Activated CD8-positive, alpha-beta memory T cell treated with anti-CD3 and anti-CD28 coated beads, Interleukin-2, amount 50 U/mL, for 24 hours (primary cell): ENCODE data around the gene UPF1.

Experiments used
- DNase-seq: peaks from one replicate; pipeline ENCODE4 v3.0.0-alpha.2; 2020; ENCODE audit errors: extremely low read depth

UPF1 gene

DNA sequence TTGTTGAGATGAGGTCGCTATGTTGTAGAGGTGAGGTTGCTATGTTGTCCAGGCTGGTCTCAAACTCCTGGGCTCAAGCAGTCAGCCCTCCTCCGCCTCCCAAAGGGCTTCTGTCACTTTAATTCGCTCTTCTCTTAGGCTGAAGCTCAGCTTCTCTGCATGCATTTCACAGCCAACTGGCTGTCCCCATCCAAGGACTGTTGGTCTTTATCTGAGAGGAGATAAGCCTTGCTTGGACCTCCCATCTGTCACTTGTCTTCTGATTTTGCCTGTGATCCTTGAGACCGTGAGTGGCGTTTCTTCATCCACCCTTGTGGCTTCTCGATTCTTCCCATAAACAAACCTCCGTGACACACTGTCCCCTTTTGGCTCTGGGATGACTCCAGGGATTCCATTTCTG lies 39.8 kb downstream of the UPF1 start:
- DNase-seq: no peak

DNA sequence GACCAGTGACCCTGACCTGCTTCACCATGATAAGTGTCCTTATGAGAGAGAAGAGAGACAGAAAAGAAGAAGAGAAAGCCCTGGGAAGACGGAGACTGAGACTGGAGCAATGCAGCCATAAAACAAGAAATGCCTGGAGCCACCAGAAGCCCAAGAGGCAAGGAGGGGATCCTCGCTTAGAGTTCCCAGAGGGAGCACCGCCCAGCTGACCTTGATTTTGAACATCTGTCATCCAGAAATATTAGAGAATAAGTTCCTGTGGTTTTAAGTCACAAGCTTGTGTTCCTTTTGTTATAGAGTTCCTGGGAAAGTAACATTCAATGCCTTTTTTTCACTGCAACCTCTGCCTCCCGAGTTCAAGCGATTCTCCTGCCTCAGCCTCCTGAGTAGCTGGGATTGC lies 44.0 kb downstream of the UPF1 start:
- DNase-seq: no peak

GRCh38 chr19:18876865-18877264 lies 45.1 kb downstream of the UPF1 start:
- DNase-seq: no peak

- DNase-seq: no peak
Observed at GRCh38 chr19:18878058-18878797, 46.5 kb downstream of the UPF1 start.

- no peak for DNase-seq
Observed at GRCh38 chr19:18878858-18879578, 47.3 kb downstream of the UPF1 start.

DNA sequence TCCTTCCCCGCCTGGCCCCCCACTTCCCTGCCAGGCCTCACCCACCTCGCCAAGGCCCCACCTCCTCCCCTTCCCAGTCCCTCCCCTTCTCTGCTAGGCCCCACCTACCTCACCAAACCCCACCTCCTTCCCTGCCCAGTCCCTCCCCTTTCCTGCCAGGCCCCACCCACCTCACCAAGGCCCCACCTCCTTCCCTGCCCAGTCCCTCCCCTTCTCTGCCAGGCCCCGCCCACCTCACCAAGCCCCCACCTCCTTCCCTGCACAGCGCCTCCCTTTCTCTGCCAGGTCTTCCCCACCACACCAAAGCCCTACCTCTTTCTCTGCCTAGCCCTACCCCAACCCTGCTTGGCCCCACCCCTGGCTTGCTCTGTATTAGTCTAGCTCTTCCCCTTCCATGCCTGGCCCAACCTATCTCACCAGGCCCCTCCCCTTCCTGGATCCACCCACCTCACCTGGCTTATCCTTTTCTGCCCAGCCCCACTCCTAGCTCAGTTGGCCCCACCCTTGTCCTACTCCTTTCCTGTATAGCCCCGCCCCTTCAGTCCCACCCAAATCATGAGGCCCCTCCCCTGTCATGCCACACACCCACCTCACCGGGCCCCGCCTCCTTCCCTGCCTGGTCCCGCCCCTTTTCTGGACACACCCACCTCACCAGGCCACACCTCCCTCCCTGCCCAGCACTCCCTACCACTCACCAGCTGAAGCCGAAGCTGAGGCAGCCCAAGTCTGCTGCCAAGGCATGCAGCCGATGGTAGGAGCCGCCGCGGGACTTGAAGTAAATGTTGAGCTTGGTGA lies 48.0 kb downstream of the UPF1 start:
- no peak for DNase-seq

- no peak for DNase-seq
Observed at GRCh38 chr19:18881491-18881890, 49.7 kb downstream of the UPF1 start.

GRCh38 chr19:18883526-18884304 lies 52.0 kb downstream of the UPF1 start:
- no peak for DNase-seq

DNA sequence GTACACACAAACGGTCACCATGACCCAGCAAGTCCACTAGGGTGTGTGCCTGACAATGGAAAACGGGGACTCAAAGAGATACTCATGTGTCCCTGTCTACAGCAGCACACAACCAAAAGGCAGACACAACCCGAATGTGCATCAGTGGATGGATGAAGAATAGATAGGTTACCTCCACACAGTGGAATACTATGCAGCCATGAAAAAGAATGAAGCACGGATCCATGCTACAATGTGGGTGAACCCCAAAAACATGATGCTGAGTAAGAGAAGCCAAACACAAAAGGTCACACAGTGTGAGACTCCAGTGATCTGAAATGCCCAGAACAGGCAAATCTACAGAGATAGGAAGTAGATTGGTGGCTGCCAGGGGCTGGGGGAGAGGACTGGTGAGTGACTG lies 55.2 kb downstream of the UPF1 start:
- no peak for DNase-seq

DNA sequence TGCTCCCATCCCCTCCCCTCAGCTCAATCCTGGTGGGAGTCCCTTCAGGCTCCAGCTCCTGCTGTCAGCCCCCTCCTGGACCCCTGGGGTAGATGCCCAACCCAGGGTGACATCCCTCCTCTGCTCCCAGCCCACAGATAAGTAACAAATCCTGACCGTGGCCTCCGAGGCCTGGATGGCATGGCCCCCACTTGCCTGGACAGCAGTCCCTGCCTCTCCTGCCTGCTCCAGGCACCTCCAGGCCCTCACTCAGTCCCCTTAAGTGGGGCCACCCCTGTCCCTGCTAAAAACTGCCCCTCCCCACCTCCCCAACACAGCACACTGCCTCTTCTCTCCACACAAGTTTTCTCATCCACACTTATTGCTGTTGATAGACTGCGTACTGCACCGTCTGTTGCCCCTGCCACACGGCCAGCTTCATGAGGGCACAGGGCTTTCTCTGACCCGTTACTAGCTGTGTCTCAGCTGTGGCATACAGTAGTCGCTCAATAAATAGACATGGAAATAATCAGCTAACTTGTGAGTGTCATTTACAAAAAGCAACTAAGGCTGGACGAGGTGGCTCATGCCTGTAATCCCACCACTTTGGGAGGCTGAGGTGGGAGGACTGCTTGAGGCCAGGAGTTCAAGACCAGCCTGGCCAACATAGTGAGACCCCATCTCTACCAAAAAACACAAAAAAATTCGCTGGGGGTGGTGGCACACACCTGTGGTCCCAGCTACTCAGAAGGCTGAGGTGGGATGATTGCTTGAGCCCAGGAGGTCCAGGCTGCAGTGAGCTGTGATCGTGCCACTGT lies 58.4 kb downstream of the UPF1 start:
- DNase-seq: no peak

DNA sequence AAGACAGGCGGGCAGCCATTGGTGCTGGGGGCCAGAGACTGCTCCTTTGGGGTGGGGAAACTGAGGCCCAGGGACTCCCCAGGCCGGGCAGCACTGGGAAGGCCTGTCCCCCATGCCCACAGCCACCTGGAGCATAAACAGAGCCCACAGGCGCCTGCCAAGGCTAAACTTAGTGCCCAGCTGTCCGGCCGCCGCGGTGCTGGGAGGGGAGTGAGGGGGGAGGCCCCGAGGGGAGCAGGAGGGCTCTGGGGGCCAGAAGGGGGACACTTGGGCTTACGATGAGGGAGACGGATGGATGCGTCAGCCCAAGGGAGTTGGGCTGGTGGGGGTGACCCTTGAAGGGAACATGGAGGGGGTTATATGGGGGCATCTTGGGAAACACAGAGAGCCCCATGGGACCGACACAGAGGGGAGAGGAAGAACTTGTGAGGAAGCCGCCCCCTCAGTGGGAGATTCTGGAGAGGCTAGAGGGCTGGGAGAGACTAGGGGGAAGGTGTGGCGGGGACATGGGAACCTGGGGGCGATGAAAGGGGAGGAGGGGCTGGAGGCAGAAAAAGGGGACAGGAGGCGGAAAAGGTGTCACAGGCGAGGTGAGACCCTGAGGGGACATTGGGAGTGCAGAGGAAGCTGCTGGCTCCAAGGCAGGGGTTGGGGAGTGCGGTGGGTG lies 62.0 kb downstream of the UPF1 start:
- no peak for DNase-seq

DNA sequence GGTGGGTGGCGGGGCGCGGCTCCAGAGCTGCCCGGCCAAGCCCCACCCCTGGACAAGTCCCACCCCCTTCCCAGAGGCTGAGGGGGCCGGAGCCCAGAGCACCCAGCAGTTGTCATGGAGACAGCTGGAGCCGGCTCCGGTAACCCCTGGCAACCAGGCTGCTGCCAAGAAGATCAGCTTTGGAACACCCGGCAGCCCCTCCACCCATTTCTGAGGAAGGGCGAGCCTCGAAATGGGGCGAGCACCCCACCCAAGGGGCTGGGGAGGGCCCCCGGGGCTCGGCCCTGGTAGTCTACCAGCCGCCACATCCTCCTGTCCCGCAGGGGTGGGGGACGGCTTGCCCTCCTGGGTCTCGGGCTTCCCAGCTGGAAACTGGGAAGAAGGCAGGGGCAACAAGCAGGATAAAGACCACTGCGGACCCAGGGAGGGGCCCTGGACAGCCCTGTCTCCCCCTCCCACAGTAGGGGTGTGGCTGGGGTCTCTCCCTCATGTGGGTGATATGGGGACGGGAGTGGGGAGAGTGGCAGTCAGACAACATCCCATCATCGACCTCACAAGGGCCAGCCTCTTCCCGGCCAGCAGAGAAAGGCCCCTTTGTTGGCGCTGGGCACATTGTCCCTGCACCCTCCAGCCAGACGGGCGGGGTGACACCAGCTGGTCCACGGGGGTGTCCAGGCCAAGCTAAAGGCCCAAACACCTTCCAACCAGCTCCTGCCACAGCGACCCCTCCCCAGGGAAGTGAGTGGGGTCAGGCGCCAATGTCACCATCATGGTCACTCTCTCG lies 62.7 kb downstream of the UPF1 start:
- DNase-seq: no peak

DNA sequence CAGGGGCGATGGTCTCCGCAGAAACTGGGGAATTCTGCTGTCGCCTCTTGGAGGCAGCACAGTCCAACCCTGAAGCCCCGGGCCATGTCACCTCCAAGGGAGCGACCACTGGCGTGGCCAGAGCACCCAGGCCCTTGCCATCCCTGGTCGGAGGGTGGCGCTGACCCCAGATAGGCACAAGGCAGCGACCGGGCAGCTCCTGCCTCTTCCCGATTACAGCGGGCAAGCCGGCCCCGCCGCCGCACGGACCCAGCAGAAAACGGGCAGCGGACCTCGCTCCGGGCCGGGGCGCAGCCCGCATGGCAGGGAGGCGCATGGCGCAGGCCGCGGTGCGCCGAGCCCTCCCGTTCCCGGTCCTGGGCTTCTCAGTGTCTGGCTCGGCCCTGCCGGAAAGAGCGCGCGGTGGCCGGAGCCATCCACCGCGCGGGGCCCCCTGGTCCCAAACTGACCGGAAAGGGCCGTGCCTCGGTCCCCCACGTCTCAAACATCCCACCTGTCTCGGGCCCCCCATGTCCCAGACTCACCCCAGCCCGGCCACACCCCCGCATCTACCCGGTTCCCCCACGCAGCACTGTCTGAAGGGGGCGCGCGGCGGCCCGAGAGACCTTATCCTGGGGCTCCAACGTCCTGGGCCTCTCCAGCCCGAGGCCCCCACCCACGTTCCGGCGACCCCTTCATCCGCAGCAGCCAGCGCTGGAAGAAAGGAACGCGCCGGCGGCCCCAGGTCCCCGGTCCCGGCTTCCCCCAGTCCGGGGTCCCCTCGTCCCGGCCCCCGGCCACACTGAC lies 63.5 kb downstream of the UPF1 start:
- no peak for DNase-seq

- no peak for DNase-seq
Observed at GRCh38 chr19:18895824-18896341, 64.1 kb downstream of the UPF1 start, which contains the start of gene CERS1. Gene CERS1, minus strand, starts transcription at chr19:18896158. Its CDS starts 86 bp downstream, at chr19:18896072.

DNA sequence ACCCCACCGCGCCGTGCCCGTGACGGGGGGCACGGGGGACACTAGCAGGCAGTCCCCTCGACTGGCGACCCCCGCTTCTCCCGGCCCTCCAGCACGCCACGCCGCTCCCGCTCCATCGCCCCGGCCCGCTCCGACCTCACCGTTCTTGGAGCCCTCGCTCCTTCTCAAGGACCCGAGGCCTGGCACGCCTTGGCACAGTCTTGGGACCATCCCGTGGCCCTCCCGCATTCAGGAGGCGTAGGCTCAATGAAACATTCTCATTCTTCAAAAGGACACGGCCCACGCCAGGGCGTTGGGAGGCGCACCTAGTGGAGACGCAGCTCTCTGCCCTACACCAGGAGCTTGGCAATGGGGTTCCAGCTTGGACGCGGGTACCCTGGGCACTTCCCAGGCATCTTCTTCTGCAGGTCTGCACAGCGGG lies 64.7 kb downstream of the UPF1 start:
- DNase-seq: no peak

- no peak for DNase-seq
Observed at GRCh38 chr19:18897094-18898029, 65.6 kb downstream of the UPF1 start.

DNA sequence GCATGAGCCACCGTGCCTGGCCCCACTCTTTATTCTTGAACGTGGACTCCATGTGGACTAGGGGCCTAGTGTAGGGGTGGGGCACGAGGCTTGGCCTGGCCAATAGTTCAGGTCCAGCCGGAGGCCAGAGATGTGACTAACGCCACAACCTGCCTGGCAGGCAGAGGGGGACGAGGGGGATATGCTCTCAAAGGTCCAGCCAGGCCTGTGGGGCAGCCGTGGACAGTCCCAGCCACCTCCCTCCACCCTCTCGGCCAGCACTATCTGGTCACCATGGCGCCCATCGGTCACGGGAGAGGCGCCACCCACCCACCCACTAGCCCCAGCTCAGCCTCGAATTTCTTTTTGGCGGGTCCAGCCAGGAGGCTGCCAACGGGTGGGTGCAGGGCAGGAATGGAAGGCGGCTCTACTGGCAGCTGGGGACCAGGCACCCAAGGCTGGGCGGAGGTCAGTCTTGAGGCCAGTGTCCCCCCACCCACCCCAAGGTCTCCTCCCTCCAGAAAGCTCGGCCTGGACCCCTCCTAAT lies 66.4 kb downstream of the UPF1 start:
- no peak for DNase-seq
